Activated B cell treated with CpG ODN at 0.5 μM for 24 hours (primary cell): Measurements from ENCODE around the gene SOX18. TPM values are rescaled to one million over a fixed set of nuclear protein-coding genes. Genes with fewer than 3 reads are reported as not detected.
A peak's percentile ranks its signal among the peaks of the same experiment; 100 is the strongest.

Experiments
- ATAC-seq: fragments of 200-7000 bp; cut with Tn5 transposase; one replicate; pipeline ENCODE4 v1.10.0; 2021; ENCODE audit warnings: low read depth, mild to moderate bottlenecking, moderate library complexity
- CTCF ChIA-PET: fragments of 350-600 bp; sonication (Branson Sonifier 250); formaldehyde crosslinking; loops from one replicate; lab custom pipeline; 2021; ENCODE audit warnings: antibody characterized with exemption; lab: Charles Lee
- POLR2A ChIA-PET: fragments of 350-600 bp; sonication (Branson Sonifier 250); formaldehyde crosslinking; loops from one replicate; lab custom pipeline; 2021; ENCODE audit warnings: antibody characterized with exemption; lab: Charles Lee
- DNase-seq: peaks from one replicate; pipeline ENCODE4 v3.0.0; 2022
- H3K27ac Mint-ChIP-seq: one replicate; pipeline ENCODE4 v1.8.0; 2020; ENCODE audit warnings: mixed read lengths
- H3K27me3 Mint-ChIP-seq: one replicate; pipeline ENCODE4 v1.8.0; 2021; ENCODE audit warnings: mixed read lengths
- H3K36me3 Mint-ChIP-seq: one replicate; pipeline ENCODE4 v1.8.0; 2021; ENCODE audit warnings: low read depth, mixed read lengths
- H3K4me1 Mint-ChIP-seq: one replicate; pipeline ENCODE4 v1.8.0; 2021; ENCODE audit warnings: mixed read lengths
- H3K4me3 Mint-ChIP-seq: one replicate; pipeline ENCODE4 v1.8.0; 2020; ENCODE audit warnings: mild to moderate bottlenecking, mixed read lengths
- H3K9me3 Mint-ChIP-seq: one replicate; pipeline ENCODE4 v1.8.0; 2020; ENCODE audit warnings: mixed read lengths
- CTCF ChIP-seq: fragments of 200-600 bp; IDR thresholded peaks from one replicate; pipeline ENCODE4 v1.8.0; 2022; ENCODE audit warnings: antibody characterized with exemption, mild to moderate bottlenecking
- intact Hi-C: fragments of 100-400 bp; cut with micrococcal nuclease; formaldehyde crosslinking; loops from one replicate; pipeline ENCODE4 v1.15.1; 2024
- total RNA-seq: library from RNA; stranded (reverse); gene quantifications from 2 replicates; pipeline ENCODE4 v1.2.3, GENCODE V29; 2022

SOX18 gene
- total RNA-seq, 1 donor from 2014 or later: not detected

DNA sequence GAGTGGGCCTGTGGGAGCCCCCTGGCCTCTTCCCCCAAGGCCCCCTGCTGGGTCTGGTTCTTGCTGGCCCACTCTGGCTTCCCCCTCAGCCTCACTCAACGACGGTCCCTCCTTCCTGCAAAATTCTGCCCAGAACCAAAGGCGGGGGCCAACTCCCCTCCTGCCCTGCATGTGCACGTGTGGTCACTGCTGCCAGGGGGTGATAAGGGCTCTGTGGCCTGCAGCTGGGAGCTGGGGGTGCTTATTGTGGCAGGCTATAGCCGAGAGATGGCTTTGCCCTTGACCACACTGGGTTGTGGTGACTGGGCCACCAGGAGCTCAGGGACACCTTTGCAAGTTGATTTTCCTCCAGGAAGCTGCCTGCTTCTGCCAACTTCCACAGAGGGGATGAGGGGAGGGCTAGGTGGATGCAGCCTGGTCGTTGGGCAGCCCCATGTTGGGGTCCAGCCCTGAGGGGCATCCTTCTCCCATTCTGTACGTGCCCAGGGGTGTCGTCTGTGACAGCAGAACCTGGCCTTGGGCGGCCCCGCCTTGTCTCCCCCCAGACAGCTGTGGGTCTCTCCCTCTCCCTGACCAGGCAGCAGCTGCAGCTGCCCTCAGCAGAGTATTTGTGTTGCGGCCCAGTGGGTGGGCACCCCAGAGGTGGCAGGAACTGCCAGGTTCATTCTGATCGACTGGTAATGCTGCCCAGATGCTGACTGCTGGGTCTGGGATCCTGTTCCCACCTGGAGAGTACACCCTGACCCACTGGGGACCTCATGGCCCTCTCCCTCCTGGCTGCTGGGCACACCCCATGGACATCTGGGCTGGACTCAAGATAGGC, 19.2 kb upstream of the SOX18 start:
- H3K27me3 Mint-ChIP-seq: no peaks in the 10 kb centered on the region
- no peak overlapping the region for H3K4me3 Mint-ChIP-seq
- POLR2A ChIA-PET: interaction anchor here (0.6 to 5.6 kb wide), 2 partner anchors 9 to 25 kb away, joined by 6 to 77 read pairs; partner anchors contain the start of genes OPRL1 and RGS19
- DNase-seq: no peak
- H3K4me1 Mint-ChIP-seq: peaks cover 79% of the 10 kb centered on the region
- H3K27ac Mint-ChIP-seq: no peak overlapping the region
- intact Hi-C loops: loop anchor here (1.0 to 10.0 kb wide), 2 partner anchors 29 to 444 kb away; partner anchors contain the start of gene GMEB2
- TF ChIP-seq CTCF: no peak
- H3K9me3 Mint-ChIP-seq: no peaks in the 10 kb centered on the region
- ATAC-seq: no peak
- peaks cover 14% of the 10 kb centered on the region for H3K36me3 Mint-ChIP-seq
- CTCF ChIA-PET: interaction anchor here (0.8 to 2.5 kb wide), 7 partner anchors 9 to 95 kb away, joined by 3 to 11 read pairs (median 3); partner anchors contain the start of genes LKAAEAR1 and RGS19

- no peak overlapping the region for H3K4me3 Mint-ChIP-seq
- no peak for TF ChIP-seq CTCF
- H3K4me1 Mint-ChIP-seq: peaks cover 77% of the 10 kb centered on the region
- ATAC-seq (no peak), DNase-seq (no peak)
- CTCF ChIA-PET: interaction anchor here (1.2 kb wide), 2 partner anchors 8 to 26 kb away, joined by 3 to 5 read pairs; no protein-coding TSS in a partner anchor
- no peak overlapping the region for H3K27ac Mint-ChIP-seq
- intact Hi-C loops: loop anchor here (10.0 kb wide), 1 partner anchor 443 kb away; the partner anchor contains the start of gene GMEB2
- POLR2A ChIA-PET: interaction anchor here (0.6 to 5.6 kb wide), 2 partner anchors 10 to 24 kb away, joined by 6 to 77 read pairs; partner anchors contain the start of genes OPRL1 and RGS19
- peaks cover 7% of the 10 kb centered on the region for H3K36me3 Mint-ChIP-seq
- no peaks in the 10 kb centered on the region for H3K27me3 Mint-ChIP-seq
- no peaks in the 10 kb centered on the region for H3K9me3 Mint-ChIP-seq
Observed at GRCh38 chr20:64067733-64068307, 18.4 kb upstream of the SOX18 start.

DNA sequence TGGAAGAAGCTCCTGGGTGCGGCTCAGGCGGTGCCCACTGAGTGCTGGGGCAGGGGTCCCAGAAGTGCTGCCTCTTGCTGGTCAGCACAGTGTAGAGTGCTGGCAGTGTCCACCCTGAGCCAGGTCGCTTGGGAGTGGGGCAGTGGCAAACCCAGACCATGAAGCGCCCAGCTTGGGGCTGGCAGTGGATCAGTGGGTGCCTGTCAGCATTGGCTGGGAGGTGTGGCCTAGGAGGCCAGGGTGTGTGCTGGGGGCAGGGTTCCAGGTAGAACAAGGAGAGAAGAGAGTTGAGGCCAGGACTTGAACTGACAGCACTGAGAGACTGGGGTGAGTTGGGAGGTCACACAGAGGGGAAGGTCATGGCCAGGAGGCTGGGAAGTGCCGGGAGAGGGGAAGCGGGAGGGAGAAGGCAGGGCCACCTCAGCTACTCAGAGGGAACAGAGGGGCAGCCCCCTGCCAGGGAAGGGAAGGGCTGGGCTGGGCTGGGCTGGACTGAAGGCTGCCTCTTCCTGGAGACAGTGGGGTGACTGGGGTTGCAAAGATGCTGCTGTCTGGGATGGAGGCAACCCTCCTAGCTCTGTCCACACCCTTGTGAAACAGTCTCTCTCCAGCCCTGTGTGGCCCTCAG, 17.7 kb upstream of the SOX18 start:
- H3K9me3 Mint-ChIP-seq: no peaks in the 10 kb centered on the region
- H3K4me3 Mint-ChIP-seq: no peak overlapping the region
- H3K27ac Mint-ChIP-seq: peak overlapping the region; percentile 46
- ChIA-PET CTCF (interaction anchor here (1.4 to 2.3 kb wide), 2 partner anchors 11 to 28 kb away, joined by 8 to 12 read pairs; no protein-coding TSS in a partner anchor), POLR2A (interaction anchor here (0.6 to 5.6 kb wide), 2 partner anchors 10 to 54 kb away, joined by 4 to 77 read pairs; partner anchors contain the start of genes OPRL1 and RGS19)
- intact Hi-C loops: loop anchor here (10.0 kb wide), 1 partner anchor 442 kb away; the partner anchor contains the start of gene GMEB2
- DNase-seq: no peak
- peaks cover 73% of the 10 kb centered on the region for H3K4me1 Mint-ChIP-seq
- ATAC-seq: no peak
- H3K36me3 Mint-ChIP-seq: peaks cover 2% of the 10 kb centered on the region
- H3K27me3 Mint-ChIP-seq: no peaks in the 10 kb centered on the region
- TF ChIP-seq CTCF: no peak

GRCh38 chr20:64065974-64066343, 16.5 kb upstream of the SOX18 start:
- Mint-ChIP-seq H3K27me3 (no peaks in the 10 kb centered on the region), H3K9me3 (no peaks in the 10 kb centered on the region), H3K4me3 (peak overlapping the region; percentile 52), H3K27ac (peak overlapping the region; percentile 78), H3K4me1 (peaks cover 62% of the 10 kb centered on the region), H3K36me3 (peaks cover 2% of the 10 kb centered on the region)
- DNase-seq (peak; percentile 40), ATAC-seq (peak; percentile 61)
- POLR2A ChIA-PET: interaction anchor here (0.6 to 5.6 kb wide), 6 partner anchors 12 to 545 kb away, joined by 3 to 77 read pairs (median 4); partner anchors contain the start of genes GMEB2, OPRL1, RGS19 and UCKL1
- intact Hi-C loops: loop anchor here (10.0 kb wide), 1 partner anchor 441 kb away; the partner anchor contains the start of gene GMEB2
- CTCF ChIA-PET: interaction anchor here (1.4 to 2.3 kb wide), 2 partner anchors 12 to 26 kb away, joined by 8 to 12 read pairs; no protein-coding TSS in a partner anchor
- TF ChIP-seq CTCF: no peak
